A673 (cell line): ENCODE results near the gene MIER1.

Experiments
- CTCF ChIP-seq: fragments of 300-800, 200-600 bp; sonication (generic); conservative IDR thresholded peaks from 2 replicates; pipeline ENCODE4 v1.5.1; 2017; ENCODE audit warnings: low read depth, mild to moderate bottlenecking, antibody characterized with exemption, low read length, moderate library complexity, mixed read lengths
- EZH2 ChIP-seq: fragments of 200-600 bp; sonication (generic); IDR thresholded peaks from 2 replicates; pipeline ENCODE4 v1.6.1; 2017; ENCODE audit warnings: borderline replicate concordance, low read depth, mild to moderate bottlenecking, mixed read lengths, antibody characterized with exemption, low read length; ENCODE audit not compliant: poor library complexity, severe bottlenecking

GRCh38 chr1:67019600-67020136 lies 94.9 kb downstream of the MIER1 start:
- TF ChIP-seq CTCF: no peak
- TF ChIP-seq EZH2: no peak
